SK-N-SH treated with all-trans-retinoic acid at 6 μM for 48 hours (cell line): ENCODE measurements around the gene PSORS1C1.

ENCODE experiments used
- ATAC-seq: fragments of 200-7000 bp; cut with Tn5 transposase; 3 replicates; pipeline ENCODE4 v1.9.1; 2020; ENCODE audit warnings: mild to moderate bottlenecking, moderate library complexity
- ARNTL ChIP-seq: fragments of 450-650 bp; formaldehyde crosslinking; IDR thresholded peaks from 2 replicates; pipeline ENCODE4 v1.5.0; 2020; ENCODE audit warnings: low read depth, mild to moderate bottlenecking, moderate library complexity, borderline replicate concordance
- BACH2 ChIP-seq: fragments of 250-450 bp; sonication (Bioruptor Pico); IDR thresholded peaks from 2 replicates; pipeline ENCODE4 v1.9.0; 2021; ENCODE audit warnings: mild to moderate bottlenecking, borderline replicate concordance
- CSDC2 ChIP-seq: fragments of 250-450 bp; sonication (Bioruptor Pico); IDR thresholded peaks from 2 replicates; pipeline ENCODE4 v1.5.0; 2020; ENCODE audit warnings: mild to moderate bottlenecking, moderate library complexity
- GLIS3 ChIP-seq: fragments of 250-450 bp; sonication (Bioruptor Pico); IDR thresholded peaks from 2 replicates; pipeline ENCODE4 v1.5.0; 2020; ENCODE audit warnings: mild to moderate bottlenecking, moderate library complexity
- ISL1 ChIP-seq: fragments of 250-450 bp; sonication (Bioruptor Pico); IDR thresholded peaks from 2 replicates; pipeline ENCODE4 v2.1.2; 2022; ENCODE audit warnings: mild to moderate bottlenecking, moderate library complexity
- OSR1 ChIP-seq: fragments of 250-450 bp; sonication (Bioruptor Pico); IDR thresholded peaks from 2 replicates; pipeline ENCODE4 v1.8.0; 2022; ENCODE audit warnings: moderate library complexity, mild to moderate bottlenecking, inconsistent platforms
- PPARA ChIP-seq: fragments of 250-450 bp; sonication (Bioruptor Pico); IDR thresholded peaks from 2 replicates; pipeline ENCODE4 v1.5.0; 2020; ENCODE audit warnings: mild to moderate bottlenecking, borderline replicate concordance
- RARB ChIP-seq: fragments of 250-450 bp; sonication (Bioruptor Pico); IDR thresholded peaks from 2 replicates; pipeline ENCODE4 v1.8.0; 2021; ENCODE audit warnings: mild to moderate bottlenecking, moderate library complexity
- SNAI2 ChIP-seq: fragments of 250-450 bp; sonication (Bioruptor Pico); IDR thresholded peaks from 2 replicates; pipeline ENCODE4 v1.5.0; 2020; ENCODE audit warnings: mild to moderate bottlenecking, moderate library complexity
- TOX ChIP-seq: fragments of 250-450 bp; sonication (Bioruptor Pico); IDR thresholded peaks from 2 replicates; pipeline ENCODE4 v1.8.0; 2021; ENCODE audit warnings: mild to moderate bottlenecking, moderate library complexity, borderline replicate concordance
- ZC3H10 ChIP-seq: fragments of 250-450 bp; sonication (Bioruptor Pico); IDR thresholded peaks from 2 replicates; pipeline ENCODE4 v1.5.1; 2021; ENCODE audit warnings: mild to moderate bottlenecking, moderate library complexity
- ZFP3 ChIP-seq: fragments of 250-450 bp; sonication (Bioruptor Pico); IDR thresholded peaks from 2 replicates; pipeline ENCODE4 v1.5.0; 2020; ENCODE audit warnings: mild to moderate bottlenecking, moderate library complexity
- ZFP30 ChIP-seq: fragments of 450-650 bp; formaldehyde crosslinking; IDR thresholded peaks from 2 replicates; pipeline ENCODE4 v1.5.0; 2022; ENCODE audit warnings: mild to moderate bottlenecking, moderate library complexity
- ZNF565 ChIP-seq: fragments of 450-650 bp; formaldehyde crosslinking; conservative IDR thresholded peaks from 2 replicates; pipeline ENCODE4 v1.5.0; 2020; ENCODE audit warnings: low read depth, mild to moderate bottlenecking, moderate library complexity
- ZNF70 ChIP-seq: fragments of 450-650 bp; formaldehyde crosslinking; IDR thresholded peaks from 2 replicates; pipeline ENCODE4 v1.5.0; 2020; ENCODE audit warnings: mild to moderate bottlenecking, moderate library complexity
- ZNF8 ChIP-seq: fragments of 450-650 bp; formaldehyde crosslinking; IDR thresholded peaks from 2 replicates; pipeline ENCODE4 v1.5.0; 2020; ENCODE audit warnings: mild to moderate bottlenecking, moderate library complexity
- TF ChIP-seq, protein P1 (sequence below): fragments of 250-450 bp; sonication (Bioruptor Pico); IDR thresholded peaks from 2 replicates; pipeline ENCODE4 v1.8.0; 2021; ENCODE audit warnings: low read depth, mild to moderate bottlenecking, moderate library complexity, borderline replicate concordance
- TF ChIP-seq, protein P2 (sequence below): fragments of 250-450 bp; sonication (Bioruptor Pico); IDR thresholded peaks from 2 replicates; pipeline ENCODE4 v1.5.0; 2020; ENCODE audit warnings: mild to moderate bottlenecking, moderate library complexity
- TF ChIP-seq, protein P3 (sequence below): fragments of 250-450 bp; sonication (Bioruptor Pico); IDR thresholded peaks from 2 replicates; pipeline ENCODE4 v1.5.1; 2021; ENCODE audit warnings: mild to moderate bottlenecking, moderate library complexity
- TF ChIP-seq, protein P4 (sequence below): fragments of 250-450 bp; sonication (Bioruptor Pico); IDR thresholded peaks from 2 replicates; pipeline ENCODE4 v1.8.0; 2020; ENCODE audit warnings: mild to moderate bottlenecking, moderate library complexity, borderline replicate concordance

The PSORS1C1 gene

DNA sequence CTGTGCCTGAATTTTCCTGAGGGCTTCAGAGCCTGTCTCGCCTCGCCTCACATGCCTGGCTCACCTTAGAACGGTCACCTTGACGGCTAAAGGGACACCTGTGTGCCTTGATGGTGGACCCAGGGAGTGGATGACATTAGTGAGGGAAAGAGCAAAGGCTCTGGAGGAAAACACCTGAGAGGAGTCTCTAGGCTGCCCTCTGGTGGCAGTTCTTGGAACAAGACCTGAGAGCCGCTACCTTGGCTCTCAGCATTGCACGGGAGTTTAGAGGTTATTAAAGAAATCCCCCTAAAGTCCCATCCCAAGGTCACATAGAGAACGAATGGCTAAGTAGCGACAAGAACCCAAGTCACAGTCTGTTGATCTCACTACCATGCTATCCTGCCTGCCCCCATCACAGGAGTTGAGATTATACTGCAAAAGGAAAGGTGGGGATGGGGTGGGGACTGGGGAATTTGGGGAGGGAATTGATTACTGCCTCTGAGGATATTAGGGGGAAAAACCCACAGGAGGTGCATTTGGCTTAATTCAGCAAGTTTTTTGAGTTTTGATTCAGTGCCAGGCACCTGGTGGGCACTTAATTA is 13.6 kb downstream of the PSORS1C1 start:
- TF ChIP-seq TOX (CRISPR knock-in tag) (no peak), OSR1 (CRISPR knock-in tag) (no peak), GLIS3 (CRISPR knock-in tag) (no peak), PPARA (no peak), SNAI2 (CRISPR knock-in tag) (no peak), RARB (CRISPR knock-in tag) (no peak), BACH2 (no peak), ZNF565 (CRISPR knock-in tag) (no peak), ZFP30 (CRISPR knock-in tag) (no peak), CSDC2 (CRISPR knock-in tag) (no peak), ZFP3 (CRISPR knock-in tag) (no peak), ISL1 (CRISPR knock-in tag) (no peak), ARNTL (CRISPR knock-in tag) (no peak), ZNF70 (CRISPR knock-in tag) (no peak), ZNF8 (CRISPR knock-in tag) (no peak)
- TF ChIP-seq, protein P1, sequence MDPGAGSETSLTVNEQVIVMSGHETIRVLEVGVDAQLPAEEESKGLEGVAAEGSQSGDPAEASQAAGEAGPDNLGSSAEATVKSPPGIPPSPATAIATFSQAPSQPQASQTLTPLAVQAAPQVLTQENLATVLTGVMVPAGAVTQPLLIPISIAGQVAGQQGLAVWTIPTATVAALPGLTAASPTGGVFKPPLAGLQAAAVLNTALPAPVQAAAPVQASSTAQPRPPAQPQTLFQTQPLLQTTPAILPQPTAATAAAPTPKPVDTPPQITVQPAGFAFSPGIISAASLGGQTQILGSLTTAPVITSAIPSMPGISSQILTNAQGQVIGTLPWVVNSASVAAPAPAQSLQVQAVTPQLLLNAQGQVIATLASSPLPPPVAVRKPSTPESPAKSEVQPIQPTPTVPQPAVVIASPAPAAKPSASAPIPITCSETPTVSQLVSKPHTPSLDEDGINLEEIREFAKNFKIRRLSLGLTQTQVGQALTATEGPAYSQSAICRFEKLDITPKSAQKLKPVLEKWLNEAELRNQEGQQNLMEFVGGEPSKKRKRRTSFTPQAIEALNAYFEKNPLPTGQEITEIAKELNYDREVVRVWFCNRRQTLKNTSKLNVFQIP: no peak
- TF ChIP-seq, protein P2, sequence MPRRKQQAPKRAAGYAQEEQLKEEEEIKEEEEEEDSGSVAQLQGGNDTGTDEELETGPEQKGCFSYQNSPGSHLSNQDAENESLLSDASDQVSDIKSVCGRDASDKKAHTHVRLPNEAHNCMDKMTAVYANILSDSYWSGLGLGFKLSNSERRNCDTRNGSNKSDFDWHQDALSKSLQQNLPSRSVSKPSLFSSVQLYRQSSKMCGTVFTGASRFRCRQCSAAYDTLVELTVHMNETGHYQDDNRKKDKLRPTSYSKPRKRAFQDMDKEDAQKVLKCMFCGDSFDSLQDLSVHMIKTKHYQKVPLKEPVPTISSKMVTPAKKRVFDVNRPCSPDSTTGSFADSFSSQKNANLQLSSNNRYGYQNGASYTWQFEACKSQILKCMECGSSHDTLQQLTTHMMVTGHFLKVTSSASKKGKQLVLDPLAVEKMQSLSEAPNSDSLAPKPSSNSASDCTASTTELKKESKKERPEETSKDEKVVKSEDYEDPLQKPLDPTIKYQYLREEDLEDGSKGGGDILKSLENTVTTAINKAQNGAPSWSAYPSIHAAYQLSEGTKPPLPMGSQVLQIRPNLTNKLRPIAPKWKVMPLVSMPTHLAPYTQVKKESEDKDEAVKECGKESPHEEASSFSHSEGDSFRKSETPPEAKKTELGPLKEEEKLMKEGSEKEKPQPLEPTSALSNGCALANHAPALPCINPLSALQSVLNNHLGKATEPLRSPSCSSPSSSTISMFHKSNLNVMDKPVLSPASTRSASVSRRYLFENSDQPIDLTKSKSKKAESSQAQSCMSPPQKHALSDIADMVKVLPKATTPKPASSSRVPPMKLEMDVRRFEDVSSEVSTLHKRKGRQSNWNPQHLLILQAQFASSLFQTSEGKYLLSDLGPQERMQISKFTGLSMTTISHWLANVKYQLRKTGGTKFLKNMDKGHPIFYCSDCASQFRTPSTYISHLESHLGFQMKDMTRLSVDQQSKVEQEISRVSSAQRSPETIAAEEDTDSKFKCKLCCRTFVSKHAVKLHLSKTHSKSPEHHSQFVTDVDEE (CRISPR knock-in tag): no peak
- TF ChIP-seq, protein P3, sequence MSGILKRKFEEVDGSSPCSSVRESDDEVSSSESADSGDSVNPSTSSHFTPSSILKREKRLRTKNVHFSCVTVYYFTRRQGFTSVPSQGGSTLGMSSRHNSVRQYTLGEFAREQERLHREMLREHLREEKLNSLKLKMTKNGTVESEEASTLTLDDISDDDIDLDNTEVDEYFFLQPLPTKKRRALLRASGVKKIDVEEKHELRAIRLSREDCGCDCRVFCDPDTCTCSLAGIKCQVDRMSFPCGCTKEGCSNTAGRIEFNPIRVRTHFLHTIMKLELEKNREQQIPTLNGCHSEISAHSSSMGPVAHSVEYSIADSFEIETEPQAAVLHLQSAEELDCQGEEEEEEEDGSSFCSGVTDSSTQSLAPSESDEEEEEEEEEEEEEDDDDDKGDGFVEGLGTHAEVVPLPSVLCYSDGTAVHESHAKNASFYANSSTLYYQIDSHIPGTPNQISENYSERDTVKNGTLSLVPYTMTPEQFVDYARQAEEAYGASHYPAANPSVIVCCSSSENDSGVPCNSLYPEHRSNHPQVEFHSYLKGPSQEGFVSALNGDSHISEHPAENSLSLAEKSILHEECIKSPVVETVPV (CRISPR knock-in tag): no peak
- TF ChIP-seq, protein P4, sequence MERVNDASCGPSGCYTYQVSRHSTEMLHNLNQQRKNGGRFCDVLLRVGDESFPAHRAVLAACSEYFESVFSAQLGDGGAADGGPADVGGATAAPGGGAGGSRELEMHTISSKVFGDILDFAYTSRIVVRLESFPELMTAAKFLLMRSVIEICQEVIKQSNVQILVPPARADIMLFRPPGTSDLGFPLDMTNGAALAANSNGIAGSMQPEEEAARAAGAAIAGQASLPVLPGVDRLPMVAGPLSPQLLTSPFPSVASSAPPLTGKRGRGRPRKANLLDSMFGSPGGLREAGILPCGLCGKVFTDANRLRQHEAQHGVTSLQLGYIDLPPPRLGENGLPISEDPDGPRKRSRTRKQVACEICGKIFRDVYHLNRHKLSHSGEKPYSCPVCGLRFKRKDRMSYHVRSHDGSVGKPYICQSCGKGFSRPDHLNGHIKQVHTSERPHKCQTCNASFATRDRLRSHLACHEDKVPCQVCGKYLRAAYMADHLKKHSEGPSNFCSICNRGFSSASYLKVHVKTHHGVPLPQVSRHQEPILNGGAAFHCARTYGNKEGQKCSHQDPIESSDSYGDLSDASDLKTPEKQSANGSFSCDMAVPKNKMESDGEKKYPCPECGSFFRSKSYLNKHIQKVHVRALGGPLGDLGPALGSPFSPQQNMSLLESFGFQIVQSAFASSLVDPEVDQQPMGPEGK (CRISPR knock-in tag): no peak
- ATAC-seq: peak; percentile 63

DNA sequence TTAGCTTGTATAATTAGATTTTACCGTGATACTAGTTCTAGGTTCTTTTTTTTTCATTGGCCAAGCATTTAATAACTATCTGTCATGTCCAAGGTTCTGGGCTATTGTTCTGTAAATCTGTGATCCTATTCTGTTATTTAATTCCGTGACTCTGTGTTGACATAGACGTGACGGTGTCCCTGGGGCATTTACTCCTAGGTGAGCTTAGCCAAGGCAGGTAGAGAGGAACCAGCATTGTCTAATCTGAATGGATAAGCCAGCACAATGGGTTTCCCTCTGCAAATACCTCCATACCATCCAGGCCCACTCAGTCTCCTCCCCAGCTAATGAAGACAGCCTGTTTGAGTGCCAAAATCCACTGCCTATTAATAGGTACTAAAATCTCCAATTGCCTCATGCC is 14.5 kb downstream of the PSORS1C1 start:
- no peak for TF ChIP-seq ISL1 (CRISPR knock-in tag)
- no peak for ATAC-seq

DNA sequence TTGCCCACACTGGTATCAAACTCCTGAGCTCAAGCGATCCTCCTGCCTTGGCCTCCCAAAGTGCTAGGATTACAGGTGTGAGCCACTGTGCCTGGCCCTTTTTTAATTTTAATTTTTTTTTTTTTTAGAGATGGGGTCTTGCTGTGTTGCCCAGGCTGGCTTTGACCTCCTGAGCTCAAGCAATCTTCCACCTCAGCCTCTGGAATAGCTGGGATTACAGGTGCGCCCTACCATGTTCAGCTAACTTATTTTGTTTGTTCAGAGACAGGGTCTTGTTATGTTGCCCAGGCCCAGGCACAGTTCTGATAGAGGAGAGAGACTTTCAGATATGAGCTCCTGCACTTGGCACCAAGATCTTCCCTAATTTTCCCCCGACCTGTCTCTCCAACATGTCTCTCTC is 16.2 kb downstream of the PSORS1C1 start:
- no peak for ATAC-seq
- TF ChIP-seq ZNF8 (CRISPR knock-in tag) (no peak), CSDC2 (CRISPR knock-in tag) (no peak), ZNF565 (CRISPR knock-in tag) (no peak), BACH2 (no peak), RARB (CRISPR knock-in tag) (no peak), GLIS3 (CRISPR knock-in tag) (no peak), ZC3H10 (CRISPR knock-in tag) (no peak), PPARA (no peak), OSR1 (CRISPR knock-in tag) (no peak), ZFP3 (CRISPR knock-in tag) (no peak), ISL1 (CRISPR knock-in tag) (no peak), TOX (CRISPR knock-in tag) (no peak)
- TF ChIP-seq, protein P3 (CRISPR knock-in tag): no peak
- TF ChIP-seq, protein P4 (CRISPR knock-in tag): no peak
- TF ChIP-seq, protein P2 (CRISPR knock-in tag): no peak
- TF ChIP-seq, protein P1: no peak
- TF ChIP-seq, all 23 proteins: peak for 0
